ENCODE results near the gene SNRNP25. TPM values are rescaled to one million over a fixed set of nuclear protein-coding genes. Genes with fewer than 3 reads are reported as not detected.
A peak's percentile ranks its signal among the peaks of the same experiment; 100 is the strongest.

Gene SNRNP25
- total and polyA plus RNA-seq, 2 of the 8 experiments (the other 6 are each of a cell fraction or from before 2014, with no cell fraction given) = 53.0 to 58.4 TPM

- TF ChIP-seq CTCF (IDR thresholded peaks at IDR 0.05; ENCODE audit: control extremely low read depth in 1 of 3, insufficient read depth in 1 of 3, low read depth in 1 of 3, low read length in 3 of 3) (peak; percentile 100), GABPA (IDR thresholded peaks at IDR 0.05; ENCODE audit: borderline replicate concordance, insufficient read depth, low read length) (peak; percentile 55; the same call in 1 of the 2 replicates), CHD1 (IDR thresholded peaks at IDR 0.05; ENCODE audit: low read depth, low read length) (no peak), YY1 (IDR thresholded peaks at IDR 0.05; ENCODE audit: low read depth, low read length) (peak; percentile 68), HDAC6 (IDR thresholded peaks at IDR 0.05; ENCODE audit: low read depth, low read length) (no peak), CHD2 (IDR thresholded peaks at IDR 0.05; ENCODE audit: low read length) (no peak), SRF (IDR thresholded peaks at IDR 0.05; ENCODE audit: low read depth, low read length) (no peak), TAF1 (IDR thresholded peaks at IDR 0.05; ENCODE audit: low read depth, low read length) (0 out of 2 replicates have a peak, but pooled peaks have one; percentile 21), ZNF274 (IDR thresholded peaks at IDR 0.05; ENCODE audit: borderline replicate concordance, extremely low read depth, low read length) (no peak), KDM1A (IDR thresholded peaks at IDR 0.05; ENCODE audit: borderline replicate concordance, low read length) (peak; percentile 54; the same call in 1 of the 2 replicates), EP300 (IDR thresholded peaks at IDR 0.05; ENCODE audit: borderline replicate concordance in 1 of 2, low read depth in 2 of 2, low read length in 2 of 2) (no peak), TEAD4 (IDR thresholded peaks at IDR 0.05; ENCODE audit: low read depth, low read length) (no peak), SP4 (IDR thresholded peaks at IDR 0.05; ENCODE audit: low read length) (no peak), EGR1 (IDR thresholded peaks at IDR 0.05; ENCODE audit: borderline replicate concordance, low read depth, low read length) (peak; percentile 97), SIX5 (IDR thresholded peaks at IDR 0.05; ENCODE audit: low read depth, low read length) (no peak), EZH2 (IDR thresholded peaks at IDR 0.05; ENCODE audit: low read depth, low read length, severe bottlenecking) (no peak), POLR2A (IDR thresholded peaks at IDR 0.05; ENCODE audit: control extremely low read depth in 1 of 2, low read depth in 2 of 2, low read length in 2 of 2) (no peak), TBP (IDR thresholded peaks at IDR 0.05; ENCODE audit: low read depth, low read length) (peak; percentile 18; the same call in 1 of the 2 replicates), RFX5 (IDR thresholded peaks at IDR 0.05; ENCODE audit: borderline replicate concordance, low read depth, low read length) (no peak), E2F6 (IDR thresholded peaks at IDR 0.05) (peak; percentile 51), CEBPB (IDR thresholded peaks at IDR 0.05; ENCODE audit: low read depth, low read length) (no peak), CTBP2 (IDR thresholded peaks at IDR 0.05; ENCODE audit: borderline replicate concordance, insufficient read depth, insufficient read length, low read length) (peak; percentile 54), POLR2AphosphoS5 (IDR thresholded peaks at IDR 0.05; ENCODE audit: low read depth, low read length) (peak; percentile 39), TAF7 (optimal IDR thresholded peaks at IDR 0.05; ENCODE audit: borderline replicate concordance, low read depth, low read length) (peak; percentile 43)
Measured at GRCh38 chr16:96935-97381, 43.3 kb downstream of the SNRNP25 start (continued).
